ENCODE results near the gene NCAN.
A peak's percentile ranks its signal among the peaks of the same experiment; 100 is the strongest.
"Not testable (repeated sequence)": the region's sequence is repeated elsewhere in the genome, so short reads cannot be mapped to it uniquely, and the experiment has no call there.

The NCAN gene

DNA sequence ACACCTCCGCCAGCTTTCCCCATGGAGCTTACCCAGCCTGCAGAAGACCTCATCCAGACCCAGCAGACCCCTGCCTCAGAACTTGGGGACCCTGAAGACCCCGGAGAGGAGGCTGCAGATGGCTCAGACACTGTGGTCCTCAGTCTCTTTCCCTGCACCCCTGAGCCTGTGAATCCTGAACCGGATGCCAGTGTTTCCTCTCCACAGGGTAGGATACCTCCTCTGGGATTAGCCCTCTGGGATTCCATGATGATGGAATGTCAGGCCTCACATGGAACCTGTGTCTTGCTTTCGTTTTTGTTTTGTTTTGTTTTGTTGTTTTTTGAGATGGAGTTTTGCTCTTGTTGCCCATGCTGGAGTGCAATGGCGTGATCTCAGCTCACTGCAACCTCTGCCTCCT is 17.8 kb upstream of the NCAN start:
- no peak for DNase-seq

DNA sequence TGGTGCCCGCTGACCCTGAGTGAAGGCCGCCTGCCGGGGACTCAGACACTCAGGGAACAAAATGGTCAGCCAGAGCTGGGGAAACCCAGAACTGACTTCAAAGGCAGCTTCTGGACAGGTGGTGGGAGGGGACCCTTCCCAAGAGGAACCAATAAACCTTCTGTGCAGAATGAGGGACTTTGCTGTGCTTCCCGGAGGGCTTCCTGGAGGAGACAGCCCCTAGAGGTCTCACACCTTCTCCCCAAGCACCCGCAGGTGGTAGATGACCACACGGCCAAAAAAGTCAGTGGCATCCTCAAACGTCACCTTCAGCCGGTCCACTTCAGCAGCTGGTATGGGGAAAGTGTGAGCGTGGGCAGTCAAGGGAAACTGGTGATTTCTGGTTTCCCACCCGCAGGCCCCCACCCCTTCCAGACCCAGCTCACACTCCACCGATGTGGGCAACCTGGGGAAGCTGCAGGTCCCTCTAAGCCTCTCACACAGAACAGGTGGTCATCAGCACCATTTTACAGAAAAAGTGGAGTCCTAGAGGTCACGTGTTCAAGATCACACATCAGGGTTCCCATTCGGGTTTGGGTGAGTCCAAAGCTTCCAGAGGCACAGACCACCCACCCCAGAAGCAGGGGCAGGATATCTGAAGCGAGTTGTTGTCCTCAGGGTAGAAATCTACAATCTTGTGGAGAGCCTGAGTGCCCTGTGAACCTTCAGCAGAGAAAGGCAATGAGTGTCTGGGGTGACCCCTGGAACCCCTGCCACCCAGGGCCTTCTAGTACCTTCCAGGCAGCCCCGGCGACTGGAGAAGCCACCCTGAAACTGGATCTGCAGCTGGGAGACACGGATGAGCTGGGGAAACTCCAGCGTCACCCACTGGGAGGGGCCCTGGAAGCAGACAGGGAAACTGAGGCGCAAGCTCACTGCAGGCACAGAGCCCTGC is 9.8 kb upstream of the NCAN start:
- DNase-seq = no peak

GRCh38 chr19:19202707-19203011 is 9.1 kb upstream of the NCAN start:
- DNase-seq = no peak

- peak; percentile 82 to 93 (median 87) for DNase-seq
These were observed 8.5 kb upstream of the NCAN start, which contains the start of gene NR2C2AP for GRCh38 chr19:19203012-19203856. NR2C2AP (minus strand) TSS chr19:19203414; CDS start chr19:19203060, 354 bp downstream.

DNA sequence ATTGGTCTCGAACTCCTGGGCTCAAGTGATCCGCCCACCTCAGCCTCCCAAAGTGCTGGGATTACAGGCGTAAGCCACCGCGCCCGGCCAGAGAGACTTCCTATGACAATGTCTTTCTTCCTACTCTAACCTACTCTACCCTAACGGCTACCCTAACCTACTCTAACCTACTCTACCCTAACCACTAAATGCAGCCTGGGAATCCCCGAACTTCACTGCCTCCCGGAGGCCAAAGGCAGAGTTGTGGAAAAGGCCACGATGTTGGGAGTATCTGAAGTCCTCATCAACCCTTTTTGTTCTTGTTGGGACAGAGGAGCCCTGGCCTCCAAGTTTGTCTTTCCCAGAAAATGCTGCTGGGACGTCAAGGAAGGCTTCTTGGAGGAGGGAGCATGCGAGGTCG is 7.6 kb upstream of the NCAN start:
- DNase-seq = no peak

DNA sequence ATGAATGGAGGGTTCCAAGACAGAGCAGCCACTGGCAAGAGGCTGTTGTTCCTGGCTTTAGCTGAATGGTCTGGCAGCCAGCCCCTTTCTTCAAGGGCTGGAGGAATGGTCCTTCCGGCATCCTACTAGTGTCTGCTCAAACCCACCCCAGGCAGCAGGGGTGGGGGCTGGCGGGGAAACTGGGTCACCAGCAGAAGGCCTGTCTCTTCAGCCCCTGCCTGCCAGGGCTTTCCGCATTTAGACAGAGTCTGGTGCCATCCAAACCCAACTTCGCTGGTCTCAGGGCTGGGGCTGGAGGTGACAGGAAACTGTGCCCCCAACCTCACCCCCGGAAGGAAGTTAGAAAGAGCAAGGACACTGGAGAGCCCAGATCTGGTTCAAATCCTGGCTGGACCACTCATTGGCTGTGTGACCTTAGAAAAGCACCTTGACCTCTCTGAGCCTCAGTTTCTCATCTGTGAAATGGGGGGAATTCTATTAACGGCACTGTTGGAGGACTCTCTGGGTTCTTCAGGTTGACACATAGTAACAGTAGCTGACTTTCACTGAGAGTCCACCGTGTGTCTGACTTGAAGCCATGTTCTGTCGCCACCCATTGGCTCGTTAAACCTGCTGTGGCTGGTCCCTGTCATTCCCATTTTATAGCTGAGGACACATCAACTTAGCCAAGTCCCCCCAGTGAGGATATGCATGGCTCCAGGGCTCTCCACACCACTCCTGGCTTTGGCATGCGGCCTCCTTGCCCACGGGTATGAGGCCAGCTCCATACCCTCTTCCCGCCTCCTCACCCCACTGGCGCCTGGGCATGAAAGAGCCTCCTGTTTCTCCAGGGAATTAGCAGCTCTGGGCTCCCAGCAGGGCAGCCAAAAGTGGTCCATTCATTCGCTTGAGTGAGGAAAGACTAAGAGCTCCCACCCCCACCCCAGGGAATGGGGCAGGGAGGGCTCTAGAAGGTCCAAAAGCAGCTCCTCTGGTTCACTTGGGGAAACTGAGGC is 6.0 kb upstream of the NCAN start:
- no peak for DNase-seq

- no peak for DNase-seq
These were observed 4.8 kb upstream of the NCAN start for GRCh38 chr19:19206938-19207337.

DNA sequence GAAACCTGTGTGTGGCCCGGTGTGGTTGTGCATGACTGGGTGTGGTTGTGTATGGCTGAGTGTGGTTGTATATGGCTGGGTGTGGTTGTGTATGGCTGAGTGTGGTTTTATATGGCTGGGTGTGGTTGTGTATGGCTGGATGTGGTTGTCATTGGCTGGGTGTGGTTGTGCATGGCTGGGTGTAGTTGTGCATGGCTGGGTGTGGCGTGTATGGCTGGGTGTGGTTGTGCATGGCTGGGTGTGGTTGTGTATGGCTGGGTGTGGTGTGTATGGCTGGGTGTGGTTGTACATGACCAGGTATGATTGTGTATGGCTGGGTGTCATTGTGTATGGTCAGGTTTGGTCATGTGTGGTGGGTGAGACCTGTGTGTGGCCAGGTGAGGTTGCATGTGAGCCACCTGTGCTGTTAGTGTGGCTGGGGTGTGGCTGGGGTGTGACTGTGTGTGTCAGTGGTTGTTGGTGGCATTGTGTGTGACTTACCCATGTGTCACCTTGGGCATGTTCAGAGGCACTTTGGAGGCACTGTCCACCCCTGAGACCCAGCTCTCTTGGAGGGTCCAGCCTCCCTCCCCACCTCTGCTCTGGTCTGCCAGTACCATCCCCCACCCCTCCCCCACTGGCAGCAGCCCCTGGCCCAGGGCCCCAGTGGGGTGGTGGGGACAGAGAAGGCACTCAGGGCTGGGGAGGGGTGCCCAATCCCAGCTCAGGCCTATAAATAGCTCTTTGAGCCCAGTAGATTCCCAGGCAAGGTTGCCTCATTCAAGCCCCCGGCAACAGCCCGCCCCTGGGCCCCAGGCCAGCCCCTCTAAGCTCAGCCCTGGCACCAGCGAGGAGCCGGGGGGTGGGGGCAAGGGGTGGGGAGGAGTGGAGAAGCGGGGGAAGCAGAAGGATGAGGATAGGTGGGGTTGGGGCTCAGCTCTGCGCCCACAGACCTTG is 3.9 kb upstream of the NCAN start:
- peak in 1 of 5 experiments; percentile 61 for DNase-seq

GRCh38 chr19:19209372-19209771 is 2.4 kb upstream of the NCAN start:
- DNase-seq = no peak

DNA sequence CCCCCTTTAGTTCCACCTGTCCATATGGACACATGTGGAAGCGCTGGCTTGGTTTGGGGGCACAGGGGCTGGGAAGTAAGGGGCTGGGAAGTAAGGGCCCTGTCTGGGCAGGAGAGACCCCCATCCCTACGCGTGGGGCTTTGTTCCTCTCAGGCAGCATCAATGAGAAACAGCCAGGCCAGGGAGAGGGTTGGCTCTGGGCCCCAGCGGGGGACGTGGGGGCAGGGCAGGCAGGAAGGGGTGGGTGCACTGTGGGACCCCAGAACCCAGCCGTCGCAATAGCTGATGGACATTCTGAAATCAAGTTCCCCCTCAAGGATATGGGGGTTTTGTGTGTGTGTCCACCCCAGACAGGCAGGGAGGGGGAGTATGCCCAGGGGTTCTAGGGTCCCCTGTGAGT is 1.2 kb downstream of the NCAN start:
- DNase-seq = no peak

- no peak for DNase-seq
These were observed 1.8 kb downstream of the NCAN start for GRCh38 chr19:19213426-19214158.

- no peak for DNase-seq
These were observed 2.4 kb downstream of the NCAN start for GRCh38 chr19:19214159-19214490.

DNA sequence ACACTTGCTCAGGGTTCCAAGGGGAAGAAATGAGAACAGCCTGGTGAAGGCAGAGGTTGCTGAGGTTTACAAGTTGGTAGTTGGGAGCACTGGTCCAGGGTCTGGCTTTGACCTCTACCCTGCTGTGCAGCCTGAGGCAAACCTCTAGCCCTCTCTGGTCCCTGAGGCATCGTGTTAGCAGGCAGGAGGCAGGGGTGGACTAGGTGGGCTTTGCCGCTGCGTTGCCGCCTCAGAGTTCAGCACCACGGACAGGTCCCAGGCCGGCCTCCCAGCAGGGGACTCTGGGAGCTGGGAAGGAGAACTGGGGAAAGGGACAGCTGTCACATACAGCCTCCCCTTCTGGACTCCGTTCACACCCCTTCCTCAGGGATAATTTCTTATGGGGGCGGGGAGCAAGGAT is 3.1 kb downstream of the NCAN start:
- DNase-seq = no peak

- no peak for DNase-seq
These were observed 4.0 kb downstream of the NCAN start for GRCh38 chr19:19215792-19216191.

GRCh38 chr19:19217099-19217498 is 5.3 kb downstream of the NCAN start:
- peak in 1 of 5 experiments; percentile 26 for DNase-seq

DNA sequence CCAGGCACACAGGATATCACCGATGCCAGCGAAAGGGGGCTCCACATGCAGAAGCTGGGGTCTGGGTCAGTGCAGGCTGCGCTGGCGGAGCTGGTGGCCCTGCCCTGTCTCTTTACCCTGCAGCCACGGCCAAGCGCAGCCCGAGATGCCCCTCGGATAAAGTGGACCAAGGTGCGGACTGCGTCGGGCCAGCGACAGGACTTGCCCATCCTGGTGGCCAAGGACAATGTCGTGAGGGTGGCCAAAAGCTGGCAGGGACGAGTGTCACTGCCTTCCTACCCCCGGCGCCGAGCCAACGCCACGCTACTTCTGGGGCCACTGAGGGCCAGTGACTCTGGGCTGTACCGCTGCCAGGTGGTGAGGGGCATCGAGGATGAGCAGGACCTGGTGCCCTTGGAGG is 7.2 kb downstream of the NCAN start:
- DNase-seq = no peak

GRCh38 chr19:19221000-19221399 is 9.2 kb downstream of the NCAN start:
- DNase-seq = not testable (repeated sequence)

DNA sequence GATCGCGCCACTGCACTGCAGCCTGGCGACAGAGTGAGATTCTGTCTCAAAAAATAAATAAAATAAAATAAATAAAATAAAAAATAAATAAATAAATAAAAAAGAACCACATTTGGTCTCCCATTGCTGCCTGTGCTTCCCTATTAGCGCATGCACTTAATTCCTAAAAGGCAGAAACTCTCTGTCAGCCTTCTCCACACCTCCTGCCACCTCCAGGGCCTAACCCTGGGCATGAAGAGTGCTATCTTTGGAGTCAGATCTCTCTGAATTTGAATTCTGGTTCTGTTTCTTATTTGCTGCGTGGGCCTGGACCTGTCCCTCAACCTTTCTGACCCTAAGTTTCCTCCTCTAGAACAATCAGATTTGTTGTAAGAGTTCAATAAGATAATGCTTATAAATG is 11.3 kb downstream of the NCAN start:
- no peak for DNase-seq

GRCh38 chr19:19223636-19224035 is 11.9 kb downstream of the NCAN start:
- no peak for DNase-seq

DNA sequence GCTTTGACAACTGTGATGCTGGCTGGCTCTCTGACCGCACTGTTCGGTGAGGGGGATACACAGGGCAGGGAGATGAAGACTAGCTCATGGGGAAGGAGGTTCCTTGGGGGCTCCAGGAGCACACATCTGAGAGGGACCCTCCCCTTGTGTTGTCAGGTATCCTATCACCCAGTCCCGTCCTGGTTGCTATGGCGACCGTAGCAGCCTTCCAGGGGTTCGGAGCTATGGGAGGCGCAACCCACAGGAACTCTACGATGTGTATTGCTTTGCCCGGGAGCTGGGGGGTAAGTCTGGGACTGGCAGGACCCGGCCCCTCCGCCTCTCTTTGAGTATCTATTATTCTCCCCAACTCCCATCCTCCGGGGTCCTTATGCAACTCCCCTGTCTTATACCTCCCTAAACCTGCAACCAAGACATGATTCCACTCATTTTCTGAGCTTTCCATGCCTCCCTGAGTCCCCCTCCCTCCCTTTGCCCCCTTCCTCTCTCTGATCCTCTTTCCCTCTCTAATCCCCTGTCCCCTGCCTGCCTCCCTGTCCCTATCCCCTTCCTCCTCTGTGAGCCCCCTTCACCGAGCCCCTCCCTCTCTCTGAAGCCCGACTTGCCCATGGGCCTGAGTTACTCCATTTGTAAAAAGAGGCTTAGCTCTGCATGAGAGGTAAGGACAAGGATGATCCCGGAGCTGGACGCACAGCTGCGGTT is 12.5 kb downstream of the NCAN start:
- no peak for DNase-seq

Measured in T-helper 2 cell (primary cell).